H9 (cell line): Measurements from ENCODE around the gene ATG12. TPM values are rescaled to one million over a fixed set of nuclear protein-coding genes. Genes with fewer than 3 reads are reported as not detected.
A peak's percentile ranks its signal among the peaks of the same experiment; 100 is the strongest.

Experiments used
- DNase-seq: peaks from one replicate; pipeline ENCODE4 v3.0.0-alpha.2; 2017
- H2AFZ ChIP-seq: one replicate; pipeline ENCODE4 v1.6.1; 2013; ENCODE audit warnings: mild to moderate bottlenecking, low read length, control low read depth, moderate library complexity
- H2AK5ac ChIP-seq: 2 replicates; pipeline ENCODE4 v1.6.1; 2013; ENCODE audit warnings: low read length, control low read depth, mixed read lengths; ENCODE audit not compliant: insufficient read length
- H2BK120ac ChIP-seq: one replicate; pipeline ENCODE4 v1.6.1; 2013; ENCODE audit warnings: low read depth, mild to moderate bottlenecking, low read length, control low read depth, inconsistent platforms; ENCODE audit not compliant: poor library complexity, severe bottlenecking
- H2BK12ac ChIP-seq: 2 replicates; pipeline ENCODE4 v1.6.1; 2013; ENCODE audit warnings: low read length, control low read depth, mixed read lengths, low read depth; ENCODE audit not compliant: insufficient read length
- H2BK15ac ChIP-seq: 2 replicates; pipeline ENCODE4 v1.6.1; 2013; ENCODE audit warnings: low read depth, low read length, control low read depth
- H2BK20ac ChIP-seq: one replicate; pipeline ENCODE4 v1.6.1; 2013; ENCODE audit warnings: low read depth, mild to moderate bottlenecking, low read length, control low read depth, inconsistent platforms; ENCODE audit not compliant: poor library complexity, severe bottlenecking
- H2BK5ac ChIP-seq: 2 replicates; pipeline ENCODE4 v1.6.1; 2013; ENCODE audit warnings: low read length, control low read depth, mixed read lengths; ENCODE audit not compliant: insufficient read length
- H3K14ac ChIP-seq: 2 replicates; pipeline ENCODE4 v1.6.1; 2013; ENCODE audit warnings: low read length, control low read depth; ENCODE audit not compliant: insufficient read depth
- H3K18ac ChIP-seq: 2 replicates; pipeline ENCODE4 v1.6.1; 2013; ENCODE audit warnings: low read depth, mild to moderate bottlenecking, mixed read lengths, low read length, control low read depth; ENCODE audit not compliant: insufficient read length
- H3K23ac ChIP-seq: 2 replicates; pipeline ENCODE4 v1.6.1; 2013; ENCODE audit warnings: low read length, control low read depth, mixed read lengths, low read depth; ENCODE audit not compliant: insufficient read length
- H3K23me2 ChIP-seq: 2 replicates; pipeline ENCODE4 v1.6.1; 2013; ENCODE audit warnings: low read depth, mild to moderate bottlenecking, mixed read lengths, low read length, control low read depth; ENCODE audit not compliant: insufficient read length, poor library complexity, severe bottlenecking
- H3K27ac ChIP-seq: 2 replicates; pipeline ENCODE4 v1.5.1; 2013; ENCODE audit warnings: low read length, control low read depth, mixed read lengths, low read depth; ENCODE audit not compliant: insufficient read length
- H3K27me3 ChIP-seq: 2 replicates; pipeline ENCODE4 v1.6.1; 2013; ENCODE audit warnings: low read length, control low read depth, inconsistent platforms; ENCODE audit not compliant: insufficient read depth
- H3K4ac ChIP-seq: 2 replicates; pipeline ENCODE4 v1.6.1; 2013; ENCODE audit warnings: low read depth, mild to moderate bottlenecking, control low read depth, inconsistent platforms, low read length, moderate library complexity
- H3K4me1 ChIP-seq: 2 replicates; pipeline ENCODE4 v1.6.1; 2013; ENCODE audit warnings: low read length, control low read depth, inconsistent platforms; ENCODE audit not compliant: insufficient read depth
- H3K4me2 ChIP-seq: 2 replicates; pipeline ENCODE4 v1.6.1; 2013; ENCODE audit warnings: low read length, control low read depth, mixed read lengths; ENCODE audit not compliant: insufficient read length, insufficient read depth
- H3K56ac ChIP-seq: 2 replicates; pipeline ENCODE4 v1.6.1; 2013; ENCODE audit warnings: low read depth, mild to moderate bottlenecking, mixed read lengths, low read length, control low read depth; ENCODE audit not compliant: insufficient read length
- H3K79me1 ChIP-seq: 2 replicates; pipeline ENCODE4 v1.6.1; 2013; ENCODE audit warnings: low read depth, mild to moderate bottlenecking, moderate library complexity, low read length, control low read depth, inconsistent platforms; ENCODE audit not compliant: insufficient read depth, poor library complexity, severe bottlenecking
- H3K79me2 ChIP-seq: 2 replicates; pipeline ENCODE4 v1.6.1; 2013; ENCODE audit warnings: low read length, control low read depth, inconsistent platforms; ENCODE audit not compliant: insufficient read depth
- H3K9ac ChIP-seq: 2 replicates; pipeline ENCODE4 v1.6.1; 2013; ENCODE audit warnings: low read length, control low read depth, mixed read lengths; ENCODE audit not compliant: insufficient read length; ENCODE audit errors: extremely low read depth
- H3K9me3 ChIP-seq: one replicate; pipeline ENCODE4 v1.6.1; 2013; ENCODE audit warnings: low read depth, low read length, inconsistent platforms; ENCODE audit not compliant: control insufficient read depth
- H3T11ph ChIP-seq: one replicate; pipeline ENCODE4 v1.6.1; 2013; ENCODE audit warnings: mild to moderate bottlenecking, low read length, control low read depth, inconsistent platforms
- H4K20me1 ChIP-seq: one replicate; pipeline ENCODE4 v1.6.1; 2013; ENCODE audit not compliant: control insufficient read depth, insufficient read length, insufficient read depth
- H4K5ac ChIP-seq: 2 replicates; pipeline ENCODE4 v1.6.1; 2013; ENCODE audit warnings: low read depth, mild to moderate bottlenecking, mixed read lengths, low read length, control low read depth; ENCODE audit not compliant: insufficient read length
- H4K8ac ChIP-seq: replicated peaks from 2 replicates; pipeline ENCODE4 v1.6.1; 2013; ENCODE audit warnings: low read length, control low read depth, mixed read lengths, low read depth; ENCODE audit not compliant: insufficient read length
- H4K91ac ChIP-seq: 2 replicates; pipeline ENCODE4 v1.6.1; 2013; ENCODE audit warnings: low read depth, mild to moderate bottlenecking, moderate library complexity, mixed read lengths, low read length, control low read depth; ENCODE audit not compliant: insufficient read length
- H3K27ac Mint-ChIP-seq, 3 experiments: 2 replicates in 2 of 3; 3 replicates in 1 of 3; pipeline ENCODE4 v1.8.0; 2020 to 2021; ENCODE audit warnings: mixed read lengths in 3 of 3, mild to moderate bottlenecking in 1 of 3, moderate library complexity in 1 of 3
- H3K27me3 Mint-ChIP-seq: 2 replicates; pipeline ENCODE4 v1.8.0; 2021; ENCODE audit warnings: low read depth, mild to moderate bottlenecking, moderate library complexity, mixed read lengths
- H3K36me3 Mint-ChIP-seq, 3 experiments: 2 replicates in 2 of 3; 3 replicates in 1 of 3; pipeline ENCODE4 v1.8.0; 2020 to 2021; ENCODE audit warnings: low read depth in 3 of 3, mixed read lengths in 3 of 3; ENCODE audit not compliant: insufficient read depth in 1 of 3
- H3K4me1 Mint-ChIP-seq, 2 experiments: 2 replicates each; pipeline ENCODE4 v1.8.0; 2020; ENCODE audit warnings: mixed read lengths in 2 of 2
- H3K4me3 Mint-ChIP-seq, 2 experiments: 2 replicates in 1 of 2; 3 replicates in 1 of 2; pipeline ENCODE4 v1.8.0; 2020 to 2021; ENCODE audit warnings: mild to moderate bottlenecking in 2 of 2, mixed read lengths in 2 of 2, moderate library complexity in 1 of 2
- H3K9me3 Mint-ChIP-seq, 2 experiments: 2 replicates in 1 of 2; 3 replicates in 1 of 2; pipeline ENCODE4 v1.8.0; 2020; ENCODE audit warnings: mild to moderate bottlenecking in 2 of 2, mixed read lengths in 2 of 2, moderate library complexity in 1 of 2
- CTCF ChIP-seq: fragments of 200-600 bp; sonication (generic); conservative IDR thresholded peaks from 3 replicates; pipeline ENCODE4 v1.8.0; 2021; ENCODE audit warnings: antibody characterized with exemption, mild to moderate bottlenecking
- WGBS: extraction: QIAGEN DNeasy Blood & Tissue Kit; methylation state at CpG from one replicate; pipeline ENCODE4 v1.1.7; 2013; ENCODE audit warnings: missing lambda C conversion rate, low lambda C conversion rate, mixed read lengths; ENCODE audit not compliant: insufficient read length; ENCODE audit errors: extremely low coverage; 5-methylcytosine and 5-hydroxymethylcytosine counted together
- total RNA-seq: library from RNA; stranded (reverse); gene quantifications from 2 replicates; pipeline ENCODE4 v1.2.1, GENCODE V29; 2021

Gene ATG12
- total RNA-seq, 1 experiment from 2014 or later, result 52.9 TPM

DNA sequence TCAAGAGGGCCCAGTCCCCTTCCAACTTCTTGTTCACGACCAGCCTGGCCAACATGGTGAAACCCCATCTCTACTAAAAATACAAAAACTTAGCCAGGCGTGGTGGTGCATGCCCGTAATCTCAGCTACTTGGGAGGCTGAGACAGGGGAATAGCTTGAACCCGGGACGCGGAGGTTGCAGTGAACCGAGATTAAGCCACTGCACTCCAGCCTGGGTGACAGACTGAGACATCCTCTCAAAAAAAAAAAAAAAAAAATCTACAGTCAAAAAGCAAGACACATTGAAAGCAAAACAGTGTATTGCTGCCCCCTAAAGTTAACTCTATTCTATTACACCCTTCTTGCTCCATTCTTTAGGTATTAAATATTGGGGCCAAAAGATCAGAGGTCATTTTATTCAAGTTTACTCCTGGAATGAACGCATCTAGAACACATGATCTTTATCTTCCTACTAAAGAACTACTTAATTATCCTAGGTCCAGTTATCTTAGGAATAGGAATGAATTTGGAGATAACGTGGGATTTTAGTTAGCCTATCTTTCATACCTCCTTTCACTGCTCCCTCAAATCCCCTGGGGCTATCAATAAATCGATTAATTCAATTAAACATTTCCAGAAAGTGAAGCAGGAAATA is 2.4 kb downstream of the ATG12 start:
- Histone ChIP-seq H2BK15ac (no peak overlapping the region), H3K4ac (no peak overlapping the region), H3K56ac (no peak overlapping the region), H2BK5ac (no peak overlapping the region), H3K79me1 (peaks cover 10% of the 10 kb centered on the region), H2AFZ (no peak overlapping the region), H3K4me2 (peak overlapping the region; percentile 6), H2BK20ac (no peak overlapping the region), H4K8ac (no peak overlapping the region), H2AK5ac (no peak overlapping the region), H3K79me2 (peaks cover 9% of the 10 kb centered on the region; the same call in 1 of the 2 replicates), H3K9me3 (no peaks in the 10 kb centered on the region), H2BK12ac (no peak overlapping the region), H4K5ac (no peak overlapping the region), H3K14ac (no peak overlapping the region), H3K23ac (no peak overlapping the region), H3K27ac (no peak overlapping the region), H3K4me1 (no peaks in the 10 kb centered on the region), H4K20me1 (no peaks in the 10 kb centered on the region), H3T11ph (no peak overlapping the region), H3K23me2 (peaks cover 8% of the 10 kb centered on the region), H2BK120ac (no peak overlapping the region), H3K9ac (no peak overlapping the region), H3K18ac (no peak overlapping the region), H3K27me3 (no peaks in the 10 kb centered on the region), H4K91ac (no peak overlapping the region)
- WGBS, result no CpG with 5 or more reads among the region's 10 CpGs
- Mint-ChIP-seq H3K9me3 (no peaks in the 10 kb centered on the region), H3K4me1 (peaks cover 20 to 26% of the 10 kb centered on the region in 2 experiments), H3K36me3 (peaks cover 14 to 38% (median 36%) of the 10 kb centered on the region in 3 experiments; a peak in 6 of 7 replicates), H3K27ac (no peak overlapping the region), H3K27me3 (no peaks in the 10 kb centered on the region), H3K4me3 (peak overlapping the region; percentile 96 to 97)
- DNase-seq, result no peak
- TF ChIP-seq CTCF, result peak; percentile 70
